ENCODE data around the gene RAD52. TPM values are rescaled to one million over a fixed set of nuclear protein-coding genes. Genes with fewer than 3 reads are reported as not detected.
A peak's percentile ranks its signal among the peaks of the same experiment; 100 is the strongest.

Gene RAD52
- polyA plus RNA-seq, 4 donors: 3.2 to 28.1 (median 10.3) TPM

GRCh38 chr12:916240-916639, 33.3 kb downstream of the RAD52 start:
- H3K4me3 ChIP-seq (ENCODE audit: low read depth in 1 of 3, low read length in 3 of 3): no peak overlapping the region
- H3K36me3 ChIP-seq (ENCODE audit: control insufficient read depth in 3 of 3, insufficient read depth in 2 of 3, low read depth in 1 of 3, low read length in 3 of 3): peaks cover 8 to 67% (median 11%) of the 10 kb centered on the region in 3 donors
- WGBS, 3 donors: 86 to 96% (median 87%) methylated on average over 26 to 27 of the region's 27 CpGs
- no peaks in the 10 kb centered on the region for H3K9me3 ChIP-seq (ENCODE audit: control insufficient read depth in 2 of 2, insufficient read depth in 1 of 2, low read depth in 1 of 2, low read length in 1 of 2)
- no peaks in the 10 kb centered on the region for H3K4me1 ChIP-seq (ENCODE audit: control insufficient read depth in 3 of 3, insufficient read depth in 2 of 3, low read depth in 1 of 3, low read length in 2 of 3)
- no peaks in the 10 kb centered on the region for H3K27me3 ChIP-seq (ENCODE audit: control insufficient read depth in 3 of 3, insufficient read depth in 3 of 3, low read length in 3 of 3)
- H3K27ac ChIP-seq (ENCODE audit: low read depth in 1 of 3, low read length in 2 of 3): no peak overlapping the region
- no peak for FAIRE-seq
- DNase-seq: no peak

DNA sequence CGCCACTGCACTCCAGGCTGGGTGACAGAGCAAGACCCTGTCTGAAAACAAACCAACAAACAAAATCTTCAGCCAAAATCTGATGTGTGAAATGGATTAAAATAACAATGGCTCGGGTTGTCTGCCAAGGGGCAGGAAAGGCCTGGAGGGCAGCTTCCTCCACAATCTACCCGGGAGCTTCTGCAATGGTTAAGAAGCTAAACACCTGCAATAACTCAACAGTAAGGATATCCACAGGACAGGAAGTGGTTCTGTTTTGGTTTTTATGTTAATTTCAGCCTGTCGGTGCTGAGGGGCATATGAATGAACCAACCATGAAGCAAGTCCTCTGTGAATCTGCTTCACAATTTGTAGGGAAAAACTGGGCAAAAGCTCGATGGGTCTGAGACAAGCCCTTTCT, 34.4 kb downstream of the RAD52 start:
- FAIRE-seq: no peak
- peak overlapping the region in 1 of 3 donors; percentile 45 for H3K27ac ChIP-seq (ENCODE audit: low read depth in 1 of 3, low read length in 2 of 3)
- H3K4me3 ChIP-seq (ENCODE audit: low read depth in 1 of 3, low read length in 3 of 3): no peak overlapping the region
- peak in 1 of 2 donors; percentile 9 for DNase-seq
- WGBS, 3 donors: 62 to 84% (median 71%) methylated on average over 5 of the region's 5 CpGs
- no peaks in the 10 kb centered on the region for H3K4me1 ChIP-seq (ENCODE audit: control insufficient read depth in 3 of 3, insufficient read depth in 2 of 3, low read depth in 1 of 3, low read length in 2 of 3)
- no peaks in the 10 kb centered on the region for H3K9me3 ChIP-seq (ENCODE audit: control insufficient read depth in 2 of 2, insufficient read depth in 1 of 2, low read depth in 1 of 2, low read length in 1 of 2)
- peaks cover 10 to 66% (median 11%) of the 10 kb centered on the region in 3 donors for H3K36me3 ChIP-seq (ENCODE audit: control insufficient read depth in 3 of 3, insufficient read depth in 2 of 3, low read depth in 1 of 3, low read length in 3 of 3)
- no peaks in the 10 kb centered on the region for H3K27me3 ChIP-seq (ENCODE audit: control insufficient read depth in 3 of 3, insufficient read depth in 3 of 3, low read length in 3 of 3)

GRCh38 chr12:913919-914698, 35.4 kb downstream of the RAD52 start:
- peak overlapping the region in 1 of 3 donors; percentile 3 for H3K27ac ChIP-seq (ENCODE audit: low read depth in 1 of 3, low read length in 2 of 3)
- no peak for DNase-seq
- FAIRE-seq: no peak
- WGBS, 3 donors: 83 to 94% (median 90%) methylated on average over 15 of the region's 15 CpGs
- no peaks in the 10 kb centered on the region for H3K27me3 ChIP-seq (ENCODE audit: control insufficient read depth in 3 of 3, insufficient read depth in 3 of 3, low read length in 3 of 3)
- peaks cover 11 to 57% (median 14%) of the 10 kb centered on the region in 3 donors for H3K36me3 ChIP-seq (ENCODE audit: control insufficient read depth in 3 of 3, insufficient read depth in 2 of 3, low read depth in 1 of 3, low read length in 3 of 3)
- no peak overlapping the region for H3K4me3 ChIP-seq (ENCODE audit: low read depth in 1 of 3, low read length in 3 of 3)
- H3K9me3 ChIP-seq (ENCODE audit: control insufficient read depth in 2 of 2, insufficient read depth in 1 of 2, low read depth in 1 of 2, low read length in 1 of 2): no peaks in the 10 kb centered on the region
- H3K4me1 ChIP-seq (ENCODE audit: control insufficient read depth in 3 of 3, insufficient read depth in 2 of 3, low read depth in 1 of 3, low read length in 2 of 3): no peaks in the 10 kb centered on the region

DNA sequence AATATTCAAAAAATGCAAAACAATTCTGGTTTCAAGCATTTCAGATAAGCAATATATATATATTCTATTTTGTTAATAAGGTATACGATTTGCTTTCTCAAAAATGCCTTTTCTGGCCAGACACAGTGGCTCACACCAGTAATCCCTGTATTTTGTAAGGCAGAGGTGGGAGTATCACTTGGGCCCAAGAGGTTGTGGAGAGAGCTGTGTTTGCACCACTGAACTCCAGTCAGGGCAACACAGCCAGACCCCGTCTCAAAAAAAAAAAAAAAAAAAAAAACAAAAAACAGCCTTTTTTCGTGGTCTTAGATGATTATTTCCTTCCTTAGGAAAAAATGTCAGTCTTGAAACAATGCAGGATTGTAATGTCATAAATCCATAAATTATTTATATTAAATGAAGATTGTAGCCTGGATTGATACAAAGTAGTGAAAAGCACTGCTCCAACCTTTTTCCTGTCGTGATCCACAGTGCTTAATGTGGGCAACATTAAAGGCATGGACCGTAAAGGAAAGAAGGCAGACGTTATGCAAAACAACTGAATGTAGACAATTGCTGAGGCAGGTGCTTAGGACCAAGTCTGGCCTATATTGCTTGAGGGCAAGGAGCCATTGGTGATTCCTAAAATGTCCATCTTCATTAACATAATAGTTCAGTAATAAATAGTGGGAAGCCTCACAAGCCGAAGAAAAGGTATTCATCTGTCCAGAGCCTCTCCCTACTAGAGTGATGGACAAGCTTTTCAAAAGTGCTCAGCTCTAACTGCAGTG, 36.8 kb downstream of the RAD52 start:
- no peaks in the 10 kb centered on the region for H3K4me1 ChIP-seq (ENCODE audit: control insufficient read depth in 3 of 3, insufficient read depth in 2 of 3, low read depth in 1 of 3, low read length in 2 of 3)
- H3K36me3 ChIP-seq (ENCODE audit: control insufficient read depth in 3 of 3, insufficient read depth in 2 of 3, low read depth in 1 of 3, low read length in 3 of 3): peaks cover 18 to 56% (median 25%) of the 10 kb centered on the region in 3 donors
- FAIRE-seq (no peak), DNase-seq (no peak)
- H3K27me3 ChIP-seq (ENCODE audit: control insufficient read depth in 3 of 3, insufficient read depth in 3 of 3, low read length in 3 of 3): no peaks in the 10 kb centered on the region
- no peaks in the 10 kb centered on the region for H3K9me3 ChIP-seq (ENCODE audit: control insufficient read depth in 2 of 2, insufficient read depth in 1 of 2, low read depth in 1 of 2, low read length in 1 of 2)
- 75 to 85% (median 84%) methylated on average over 7 of the region's 7 CpGs for WGBS, 3 donors
- H3K27ac ChIP-seq (ENCODE audit: low read depth in 1 of 3, low read length in 2 of 3): no peak overlapping the region
- H3K4me3 ChIP-seq (ENCODE audit: low read depth in 1 of 3, low read length in 3 of 3): no peak overlapping the region

- 76 to 81% (median 78%) methylated on average over 10 of the region's 10 CpGs for WGBS, 3 donors
- H3K4me3 ChIP-seq (ENCODE audit: low read depth in 1 of 3, low read length in 3 of 3): no peak overlapping the region
- no peak overlapping the region for H3K27ac ChIP-seq (ENCODE audit: low read depth in 1 of 3, low read length in 2 of 3)
- FAIRE-seq (no peak), DNase-seq (no peak)
- no peaks in the 10 kb centered on the region for H3K27me3 ChIP-seq (ENCODE audit: control insufficient read depth in 3 of 3, insufficient read depth in 3 of 3, low read length in 3 of 3)
- H3K36me3 ChIP-seq (ENCODE audit: control insufficient read depth in 3 of 3, insufficient read depth in 2 of 3, low read depth in 1 of 3, low read length in 3 of 3): peaks cover 22 to 51% (median 22%) of the 10 kb centered on the region in 3 donors
- no peaks in the 10 kb centered on the region for H3K9me3 ChIP-seq (ENCODE audit: control insufficient read depth in 2 of 2, insufficient read depth in 1 of 2, low read depth in 1 of 2, low read length in 1 of 2)
- no peaks in the 10 kb centered on the region for H3K4me1 ChIP-seq (ENCODE audit: control insufficient read depth in 3 of 3, insufficient read depth in 2 of 3, low read depth in 1 of 3, low read length in 2 of 3)
Measured at GRCh38 chr12:911191-911826, 38.2 kb downstream of the RAD52 start.

DNA sequence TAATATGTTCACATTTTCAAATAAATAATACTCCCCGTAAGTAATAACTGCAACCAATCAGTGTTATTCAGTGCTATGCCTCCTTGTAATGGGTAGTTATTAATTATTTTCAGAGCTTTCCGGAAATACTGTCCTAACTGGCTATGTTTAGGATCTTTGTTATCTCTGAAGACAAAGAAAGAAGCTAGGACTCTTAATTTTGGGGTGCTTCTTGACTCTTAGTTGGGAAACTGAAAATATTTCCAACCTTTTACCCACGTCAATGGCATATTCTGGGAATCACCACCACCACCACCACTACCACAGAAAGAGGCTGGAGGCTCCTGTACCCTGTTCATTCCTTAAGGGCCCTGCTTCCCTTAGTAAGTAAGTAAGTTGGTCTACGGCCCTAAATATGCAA, 39.1 kb downstream of the RAD52 start:
- H3K27me3 ChIP-seq (ENCODE audit: control insufficient read depth in 3 of 3, insufficient read depth in 3 of 3, low read length in 3 of 3): no peaks in the 10 kb centered on the region
- DNase-seq: no peak
- H3K4me3 ChIP-seq (ENCODE audit: low read depth in 1 of 3, low read length in 3 of 3): no peak overlapping the region
- H3K4me1 ChIP-seq (ENCODE audit: control insufficient read depth in 3 of 3, insufficient read depth in 2 of 3, low read depth in 1 of 3, low read length in 2 of 3): no peaks in the 10 kb centered on the region
- no peak for FAIRE-seq
- H3K36me3 ChIP-seq (ENCODE audit: control insufficient read depth in 3 of 3, insufficient read depth in 2 of 3, low read depth in 1 of 3, low read length in 3 of 3): peaks cover 22 to 52% (median 27%) of the 10 kb centered on the region in 3 donors
- H3K27ac ChIP-seq (ENCODE audit: low read depth in 1 of 3, low read length in 2 of 3): no peak overlapping the region
- no peaks in the 10 kb centered on the region for H3K9me3 ChIP-seq (ENCODE audit: control insufficient read depth in 2 of 2, insufficient read depth in 1 of 2, low read depth in 1 of 2, low read length in 1 of 2)
- 77 to 84% (median 80%) methylated on average over 4 of the region's 4 CpGs for WGBS, 3 donors

DNA sequence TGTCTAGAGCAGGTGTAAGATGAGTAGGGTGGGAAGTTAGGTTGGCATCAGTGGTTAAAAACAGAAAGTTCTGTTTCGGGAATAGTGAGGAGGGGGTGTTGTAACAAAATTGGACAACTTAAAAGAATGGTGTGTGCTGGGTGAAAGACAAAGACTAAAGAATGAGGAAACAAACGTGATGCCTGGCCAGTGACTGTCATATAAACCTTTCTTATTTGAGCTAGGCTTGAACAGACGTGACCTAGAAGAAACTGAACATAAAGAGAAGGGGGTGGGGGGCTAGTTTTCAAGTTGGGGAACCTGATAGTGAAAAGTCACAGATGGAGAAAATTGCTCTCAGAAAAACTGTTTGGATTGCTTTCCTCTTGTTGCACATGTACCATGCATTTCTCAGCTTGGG, 39.6 kb downstream of the RAD52 start:
- FAIRE-seq (no peak), DNase-seq (no peak)
- Histone ChIP-seq H3K27me3 (ENCODE audit: control insufficient read depth in 3 of 3, insufficient read depth in 3 of 3, low read length in 3 of 3) (no peaks in the 10 kb centered on the region), H3K4me3 (ENCODE audit: low read depth in 1 of 3, low read length in 3 of 3) (no peak overlapping the region), H3K4me1 (ENCODE audit: control insufficient read depth in 3 of 3, insufficient read depth in 2 of 3, low read depth in 1 of 3, low read length in 2 of 3) (no peaks in the 10 kb centered on the region), H3K27ac (ENCODE audit: low read depth in 1 of 3, low read length in 2 of 3) (no peak overlapping the region), H3K9me3 (ENCODE audit: control insufficient read depth in 2 of 2, insufficient read depth in 1 of 2, low read depth in 1 of 2, low read length in 1 of 2) (no peaks in the 10 kb centered on the region), H3K36me3 (ENCODE audit: control insufficient read depth in 3 of 3, insufficient read depth in 2 of 3, low read depth in 1 of 3, low read length in 3 of 3) (peaks cover 22 to 50% (median 30%) of the 10 kb centered on the region in 3 donors)
- 76 to 85% (median 84%) methylated on average over 3 of the region's 3 CpGs for WGBS, 3 donors

GRCh38 chr12:907413-908185, 41.9 kb downstream of the RAD52 start:
- no peak overlapping the region for H3K27ac ChIP-seq (ENCODE audit: low read depth in 1 of 3, low read length in 2 of 3)
- H3K36me3 ChIP-seq (ENCODE audit: control insufficient read depth in 3 of 3, insufficient read depth in 2 of 3, low read depth in 1 of 3, low read length in 3 of 3): peaks cover 23 to 38% (median 37%) of the 10 kb centered on the region in 3 donors
- no peaks in the 10 kb centered on the region for H3K4me1 ChIP-seq (ENCODE audit: control insufficient read depth in 3 of 3, insufficient read depth in 2 of 3, low read depth in 1 of 3, low read length in 2 of 3)
- no peaks in the 10 kb centered on the region for H3K9me3 ChIP-seq (ENCODE audit: control insufficient read depth in 2 of 2, insufficient read depth in 1 of 2, low read depth in 1 of 2, low read length in 1 of 2)
- DNase-seq (no peak), FAIRE-seq (no peak)
- no peaks in the 10 kb centered on the region for H3K27me3 ChIP-seq (ENCODE audit: control insufficient read depth in 3 of 3, insufficient read depth in 3 of 3, low read length in 3 of 3)
- 86 to 88% (median 87%) methylated on average over 16 of the region's 16 CpGs for WGBS, 3 donors
- H3K4me3 ChIP-seq (ENCODE audit: low read depth in 1 of 3, low read length in 3 of 3): no peak overlapping the region

All from small intestine (tissue), 7 donors.